Measurements from ENCODE around the gene EPC2.
"Not testable (repeated sequence)": the region's sequence is repeated elsewhere in the genome, so short reads cannot be mapped to it uniquely, and the experiment has no call there.

EPC2 gene

DNA sequence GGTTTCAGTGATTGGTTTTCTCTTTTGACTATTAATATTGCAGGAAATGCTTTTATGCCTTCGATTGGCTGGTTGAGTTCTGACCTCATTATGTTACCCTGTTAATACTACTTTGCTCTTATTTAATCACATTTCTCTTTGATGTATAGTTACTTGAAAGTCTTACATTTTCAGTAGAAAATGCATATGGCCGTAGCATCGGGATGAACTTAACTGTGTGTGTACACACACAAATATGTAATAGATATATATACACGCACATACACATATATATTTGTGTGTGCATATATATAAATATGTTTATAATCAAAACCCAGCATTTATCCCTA, 1.6 kb downstream of the EPC2 start:
- peak overlapping the region; percentile 95 to 99 for H3K27ac ChIP-seq
- TF ChIP-seq, protein P1, sequence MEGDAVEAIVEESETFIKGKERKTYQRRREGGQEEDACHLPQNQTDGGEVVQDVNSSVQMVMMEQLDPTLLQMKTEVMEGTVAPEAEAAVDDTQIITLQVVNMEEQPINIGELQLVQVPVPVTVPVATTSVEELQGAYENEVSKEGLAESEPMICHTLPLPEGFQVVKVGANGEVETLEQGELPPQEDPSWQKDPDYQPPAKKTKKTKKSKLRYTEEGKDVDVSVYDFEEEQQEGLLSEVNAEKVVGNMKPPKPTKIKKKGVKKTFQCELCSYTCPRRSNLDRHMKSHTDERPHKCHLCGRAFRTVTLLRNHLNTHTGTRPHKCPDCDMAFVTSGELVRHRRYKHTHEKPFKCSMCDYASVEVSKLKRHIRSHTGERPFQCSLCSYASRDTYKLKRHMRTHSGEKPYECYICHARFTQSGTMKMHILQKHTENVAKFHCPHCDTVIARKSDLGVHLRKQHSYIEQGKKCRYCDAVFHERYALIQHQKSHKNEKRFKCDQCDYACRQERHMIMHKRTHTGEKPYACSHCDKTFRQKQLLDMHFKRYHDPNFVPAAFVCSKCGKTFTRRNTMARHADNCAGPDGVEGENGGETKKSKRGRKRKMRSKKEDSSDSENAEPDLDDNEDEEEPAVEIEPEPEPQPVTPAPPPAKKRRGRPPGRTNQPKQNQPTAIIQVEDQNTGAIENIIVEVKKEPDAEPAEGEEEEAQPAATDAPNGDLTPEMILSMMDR (IDR thresholded peaks at IDR 0.05), result no peak
- no peaks in the 10 kb centered on the region for H3K27me3 ChIP-seq
- intact Hi-C loops (cut with DNase I; ENCODE audit: low total_unique reads), result no loop called here
- no peak for DNase-seq
- no peaks in the 10 kb centered on the region for H3K36me3 ChIP-seq
- H3K9me3 ChIP-seq, result no peaks in the 10 kb centered on the region
- peak overlapping the region; percentile 86 to 89 for H3K4me3 ChIP-seq
- peaks cover 0 to 57% (median 15%) of the 10 kb centered on the region in 4 donors for H3K4me1 ChIP-seq

DNA sequence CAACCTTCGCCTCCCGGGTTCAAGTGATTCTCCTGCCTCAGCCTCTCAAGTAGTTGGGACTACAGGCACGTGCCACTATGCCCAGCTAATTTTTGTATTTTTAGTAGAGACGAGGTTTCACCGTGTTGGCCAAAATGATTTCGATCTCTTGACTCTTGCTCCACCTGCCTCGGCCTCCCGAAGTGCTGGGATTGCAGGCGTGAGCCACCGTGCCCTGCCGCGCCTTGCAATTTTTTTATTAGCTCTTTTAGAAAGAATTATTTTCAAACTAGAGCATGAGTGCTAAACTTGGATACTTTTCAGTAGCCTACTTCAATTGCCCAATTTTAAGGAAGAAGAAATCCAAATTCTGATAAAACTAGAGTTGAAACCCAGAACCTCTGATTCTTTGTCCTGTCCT, 3.2 kb downstream of the EPC2 start:
- intact Hi-C loops (cut with DNase I; ENCODE audit: low total_unique reads); H3K4me3 ChIP-seq; DNase-seq; H3K27ac ChIP-seq; H3K27me3 ChIP-seq; H3K36me3 ChIP-seq; H3K9me3 ChIP-seq: not testable (repeated sequence)
- peaks cover 0 to 70% (median 22%) of the 10 kb centered on the region in 4 donors for H3K4me1 ChIP-seq

DNA sequence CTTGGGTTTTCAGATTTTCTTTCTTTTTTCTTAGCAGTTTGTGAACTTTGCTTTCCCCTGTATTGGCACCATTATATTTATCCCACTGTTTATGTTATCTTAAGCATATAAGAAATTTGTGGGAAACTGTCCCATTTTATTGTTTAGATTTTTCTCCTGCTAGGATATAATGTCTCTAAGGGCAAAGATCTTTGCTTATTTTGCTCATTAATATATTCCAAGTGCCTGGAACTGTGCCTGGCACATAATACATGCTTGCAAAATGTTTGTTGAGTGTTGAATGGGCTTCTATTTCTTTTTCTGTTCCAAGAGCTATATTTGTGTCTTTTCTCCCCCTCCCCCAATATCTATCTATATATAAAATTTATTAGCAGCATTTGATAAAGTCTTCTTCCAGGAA, 5.4 kb downstream of the EPC2 start:
- H3K4me3 ChIP-seq, result no peak overlapping the region
- H3K27me3 ChIP-seq, result no peaks in the 10 kb centered on the region
- TF ChIP-seq, protein P1 (IDR thresholded peaks at IDR 0.05), result no peak
- peaks cover 0 to 80% (median 25%) of the 10 kb centered on the region in 4 donors for H3K4me1 ChIP-seq
- no peak overlapping the region for H3K27ac ChIP-seq
- no peaks in the 10 kb centered on the region for H3K9me3 ChIP-seq
- intact Hi-C loops (cut with DNase I; ENCODE audit: low total_unique reads), result no loop called here
- DNase-seq, result no peak
- H3K36me3 ChIP-seq, result no peaks in the 10 kb centered on the region

DNA sequence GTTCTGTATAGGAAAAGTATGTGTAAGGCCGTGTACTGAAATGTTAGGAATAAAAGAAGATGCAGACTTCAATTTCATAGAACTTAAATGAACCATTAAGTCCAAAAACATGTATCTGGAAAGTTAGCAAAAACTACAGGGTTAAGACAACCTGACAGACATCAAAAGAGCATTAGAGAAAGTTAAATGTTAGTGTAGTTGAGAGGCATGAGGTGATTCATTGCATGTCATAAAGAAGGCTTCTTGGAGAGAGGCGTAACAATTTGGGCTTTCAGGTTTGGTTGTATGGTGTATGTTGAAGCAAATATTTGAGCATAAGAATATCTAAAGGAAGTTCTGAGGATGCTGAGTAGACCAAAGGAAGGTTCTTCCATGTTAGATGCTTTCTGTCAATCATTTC, 6.3 kb downstream of the EPC2 start:
- intact Hi-C loops (cut with DNase I; ENCODE audit: low total_unique reads), result no loop called here
- no peak overlapping the region for H3K4me3 ChIP-seq
- no peak overlapping the region for H3K27ac ChIP-seq
- DNase-seq, result no peak
- H3K36me3 ChIP-seq, result no peaks in the 10 kb centered on the region
- H3K27me3 ChIP-seq, result no peaks in the 10 kb centered on the region
- TF ChIP-seq, protein P1 (IDR thresholded peaks at IDR 0.05), result no peak
- peaks cover 0 to 87% (median 25%) of the 10 kb centered on the region in 4 donors for H3K4me1 ChIP-seq
- H3K9me3 ChIP-seq, result no peaks in the 10 kb centered on the region

DNA sequence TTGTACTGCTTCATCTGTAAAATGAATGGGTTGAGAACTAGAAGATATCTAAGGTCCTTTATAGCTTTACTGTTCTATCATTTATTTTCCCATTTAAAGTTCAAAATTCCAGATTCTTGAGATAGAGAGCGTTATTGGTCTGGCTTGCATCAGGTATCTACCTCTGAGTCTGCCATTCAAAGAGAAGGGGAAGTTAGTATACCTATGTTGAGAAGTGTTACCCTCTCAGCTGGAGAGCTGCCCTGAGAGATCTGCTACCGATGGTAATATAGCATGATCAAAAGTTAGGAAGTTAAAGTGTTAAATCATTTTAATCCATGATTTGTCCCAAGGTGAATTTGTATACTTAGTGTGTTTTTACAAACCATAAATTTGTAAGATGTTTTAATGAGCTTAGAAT, 7.4 kb downstream of the EPC2 start:
- H3K36me3 ChIP-seq, result no peaks in the 10 kb centered on the region
- H3K27me3 ChIP-seq, result no peaks in the 10 kb centered on the region
- intact Hi-C loops (cut with DNase I; ENCODE audit: low total_unique reads), result no loop called here
- peaks cover 0 to 86% (median 23%) of the 10 kb centered on the region in 4 donors for H3K4me1 ChIP-seq
- no peak overlapping the region for H3K27ac ChIP-seq
- no peak for DNase-seq
- no peak overlapping the region for H3K4me3 ChIP-seq
- TF ChIP-seq, protein P1 (IDR thresholded peaks at IDR 0.05), result no peak
- no peaks in the 10 kb centered on the region for H3K9me3 ChIP-seq

DNA sequence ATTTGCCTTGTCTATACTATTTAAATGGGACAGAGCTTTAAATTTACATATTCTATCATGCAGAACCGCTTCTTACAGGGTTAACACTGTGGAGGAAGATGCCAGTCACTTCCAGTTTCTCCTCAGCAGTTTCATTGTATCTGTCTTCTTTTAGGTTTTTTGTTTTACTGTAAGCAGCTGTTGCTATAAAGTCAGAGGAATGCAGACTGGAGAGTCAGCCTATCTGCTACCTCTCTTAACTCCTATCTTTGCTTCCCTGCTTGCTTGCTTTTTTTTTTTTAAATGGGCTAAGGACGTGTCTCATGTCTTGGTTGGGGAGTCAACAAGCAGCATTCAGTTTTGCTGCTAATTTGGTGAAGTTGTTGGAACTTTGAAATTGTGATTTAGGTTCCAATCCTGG, 8.9 kb downstream of the EPC2 start:
- Histone ChIP-seq H3K27ac (no peak overlapping the region), H3K4me1 (peaks cover 0 to 88% (median 26%) of the 10 kb centered on the region in 4 donors), H3K36me3 (no peaks in the 10 kb centered on the region), H3K27me3 (no peaks in the 10 kb centered on the region), H3K9me3 (no peaks in the 10 kb centered on the region), H3K4me3 (no peak overlapping the region)
- intact Hi-C loops (cut with DNase I; ENCODE audit: low total_unique reads), result no loop called here
- TF ChIP-seq, protein P1 (IDR thresholded peaks at IDR 0.05), result no peak
- DNase-seq, result no peak

Measured in tibial artery (tissue), 4 donors.